ENCODE results near the gene SENP5. TPM values are rescaled to one million over a fixed set of nuclear protein-coding genes. Genes with fewer than 3 reads are reported as not detected.

The SENP5 gene
- total and polyA plus RNA-seq, 4 donors: 3.9 to 26.9 (median 14.3) TPM

GRCh38 chr3:196889844-196890708, 22.4 kb downstream of the SENP5 start:
- Histone ChIP-seq H3K27me3 (ENCODE audit: control insufficient read depth in 4 of 4, insufficient read depth in 4 of 4, low read length in 3 of 4) (no peaks in the 10 kb centered on the region), H3K36me3 (ENCODE audit: control insufficient read depth in 4 of 4, insufficient read depth in 3 of 4, low read depth in 1 of 4, low read length in 3 of 4) (peaks cover 0 to 17% (median 9%) of the 10 kb centered on the region in 4 donors), H3K27ac (ENCODE audit: low read depth in 1 of 2, low read length in 2 of 2) (no peak overlapping the region), H3K4me3 (ENCODE audit: low read depth in 1 of 3, low read length in 3 of 3) (no peak overlapping the region), H3K9ac (ENCODE audit: low read depth in 1 of 2, low read length in 2 of 2) (no peak overlapping the region), H3K9me3 (ENCODE audit: control insufficient read depth in 4 of 4, low read length in 3 of 4) (no peaks in the 10 kb centered on the region), H3K4me1 (ENCODE audit: control insufficient read depth in 4 of 4, insufficient read depth in 4 of 4, low read length in 3 of 4) (no peaks in the 10 kb centered on the region)
- DNase-seq (ENCODE audit: low spot score): no peak
- TF ChIP-seq HNF4A (conservative IDR thresholded peaks at IDR 0.05) (no peak), FOXA2 (IDR thresholded peaks at IDR 0.05) (no peak), GABPA (IDR thresholded peaks at IDR 0.05 in 1 of 2, conservative IDR thresholded peaks at IDR 0.05 in 1 of 2) (no peak), REST (IDR thresholded peaks at IDR 0.05) (no peak), RXRA (IDR thresholded peaks at IDR 0.05) (no peak)
- WGBS: 86% methylated on average over 6 of the region's 6 CpGs

- H3K27ac ChIP-seq (ENCODE audit: low read depth in 1 of 2, low read length in 2 of 2): no peak overlapping the region
- 93% methylated on average over 13 of the region's 13 CpGs for WGBS
- DNase-seq (ENCODE audit: low spot score): no peak
- no peak for TF ChIP-seq REST (IDR thresholded peaks at IDR 0.05)
- TF ChIP-seq, protein P1, sequence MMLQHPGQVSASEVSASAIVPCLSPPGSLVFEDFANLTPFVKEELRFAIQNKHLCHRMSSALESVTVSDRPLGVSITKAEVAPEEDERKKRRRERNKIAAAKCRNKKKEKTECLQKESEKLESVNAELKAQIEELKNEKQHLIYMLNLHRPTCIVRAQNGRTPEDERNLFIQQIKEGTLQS (IDR thresholded peaks at IDR 0.05): no peak
- TF ChIP-seq RXRA (IDR thresholded peaks at IDR 0.05): no peak
- no peak for TF ChIP-seq FOXA1 (IDR thresholded peaks at IDR 0.05)
- no peak for TF ChIP-seq NR2F2 (IDR thresholded peaks at IDR 0.05)
- TF ChIP-seq YY1 (IDR thresholded peaks at IDR 0.05): no peak
- no peak for TF ChIP-seq SP1 (IDR thresholded peaks at IDR 0.05)
- TF ChIP-seq ZBTB33 (IDR thresholded peaks at IDR 0.05): no peak
- TF ChIP-seq TAF1 (conservative IDR thresholded peaks at IDR 0.05): no peak
- no peak for TF ChIP-seq EGR1 (IDR thresholded peaks at IDR 0.05; ENCODE audit: low read depth in 2 of 2)
- no peak for TF ChIP-seq HNF4A (conservative IDR thresholded peaks at IDR 0.05)
- TF ChIP-seq HNF4G (IDR thresholded peaks at IDR 0.05): no peak
- TF ChIP-seq FOXA2 (IDR thresholded peaks at IDR 0.05): no peak
- no peaks in the 10 kb centered on the region for H3K27me3 ChIP-seq (ENCODE audit: control insufficient read depth in 4 of 4, insufficient read depth in 4 of 4, low read length in 3 of 4)
- no peak overlapping the region for H3K9ac ChIP-seq (ENCODE audit: low read depth in 1 of 2, low read length in 2 of 2)
- H3K36me3 ChIP-seq (ENCODE audit: control insufficient read depth in 4 of 4, insufficient read depth in 3 of 4, low read depth in 1 of 4, low read length in 3 of 4): peaks cover 0 to 2% (median 0%) of the 10 kb centered on the region in 4 donors
- no peak overlapping the region for H3K4me3 ChIP-seq (ENCODE audit: low read depth in 1 of 3, low read length in 3 of 3)
- no peaks in the 10 kb centered on the region for H3K9me3 ChIP-seq (ENCODE audit: control insufficient read depth in 4 of 4, low read length in 3 of 4)
- H3K4me1 ChIP-seq (ENCODE audit: control insufficient read depth in 4 of 4, insufficient read depth in 4 of 4, low read length in 3 of 4): peaks cover 2 to 7% (median 6%) of the 10 kb centered on the region in 4 donors
Observed at GRCh38 chr3:196894557-196895295, 27.0 kb downstream of the SENP5 start.
